Smooth muscle cell (in vitro differentiated cells): Measurements from ENCODE around the gene PPP2R2B. TPM values are rescaled to one million over a fixed set of nuclear protein-coding genes. Genes with fewer than 3 reads are reported as not detected.

ENCODE experiments used
- DNase-seq: peaks from one replicate; lab custom pipeline; 2025; ENCODE audit not compliant: unreplicated experiment; lab: John Stamatoyannopoulos, UW
- H2AFZ ChIP-seq: fragments of 200-600 bp; sonication (generic); 2 replicates; pipeline ENCODE4 v1.6.0; 2016; ENCODE audit warnings: antibody characterized with exemption, low read depth, mild to moderate bottlenecking
- H3F3A ChIP-seq: fragments of 200-600 bp; sonication (generic); 2 replicates; pipeline ENCODE4 v1.6.0; 2017; ENCODE audit warnings: antibody characterized with exemption, low read depth
- H3K27ac ChIP-seq: fragments of 200-600 bp; sonication (generic); 2 replicates; pipeline ENCODE4 v1.5.1; 2016; ENCODE audit warnings: low read depth, mild to moderate bottlenecking
- H3K27me3 ChIP-seq: fragments of 200-600 bp; sonication (generic); 2 replicates; pipeline ENCODE4 v1.6.1; 2016; ENCODE audit warnings: low read depth, mild to moderate bottlenecking
- H3K36me3 ChIP-seq: fragments of 200-600 bp; sonication (generic); 2 replicates; pipeline ENCODE4 v1.5.1; 2016; ENCODE audit warnings: low read depth
- H3K4me1 ChIP-seq: fragments of 200-600 bp; sonication (generic); 2 replicates; pipeline ENCODE4 v1.5.1; 2016; ENCODE audit warnings: low read depth
- H3K4me2 ChIP-seq: fragments of 200-600 bp; sonication (generic); 2 replicates; pipeline ENCODE4 v1.6.0; 2016; ENCODE audit warnings: mild to moderate bottlenecking
- H3K4me3 ChIP-seq: fragments of 200-600 bp; sonication (generic); 2 replicates; pipeline ENCODE4 v1.5.1; 2016; ENCODE audit warnings: mild to moderate bottlenecking
- H3K79me2 ChIP-seq: fragments of 200-600 bp; sonication (generic); 2 replicates; pipeline ENCODE4 v1.6.0; 2016; ENCODE audit warnings: low read depth, mild to moderate bottlenecking
- H3K9ac ChIP-seq: fragments of 200-600 bp; sonication (generic); 2 replicates; pipeline ENCODE4 v1.6.0; 2016; ENCODE audit warnings: low read depth
- H3K9me3 ChIP-seq: fragments of 200-600 bp; sonication (generic); replicated peaks from 2 replicates; pipeline ENCODE4 v1.5.1; 2016; ENCODE audit warnings: low read depth
- H4K20me1 ChIP-seq: fragments of 200-600 bp; sonication (generic); 2 replicates; pipeline ENCODE4 v1.6.0; 2016; ENCODE audit warnings: low read depth
- WGBS: methylation state at CpG from one replicate; pipeline ENCODE4 v1.1.7; 2016; ENCODE audit warnings: low lambda C conversion rate; 5-methylcytosine and 5-hydroxymethylcytosine counted together
- polyA plus RNA-seq: library from polyadenylated mRNA; unstranded; fragments of >200 nt; fragmentation: Nextera tagmentation; extraction: Ambion mirVana; gene quantifications from 2 replicates; pipeline ENCODE4 v1.2.1, GENCODE V29; 2016
- total RNA-seq: library from RNA; depleted of rRNA; stranded (reverse); fragments of >200 nt; gene quantifications from 2 replicates; pipeline ENCODE4 v1.2.3, GENCODE V29; 2014
- TF ChIP-seq, protein P1 (sequence below): fragments of 200-600 bp; sonication (generic); IDR thresholded peaks from 2 replicates; pipeline ENCODE4 v1.5.1; 2017; ENCODE audit warnings: borderline replicate concordance, mild to moderate bottlenecking, antibody characterized with exemption; ENCODE audit not compliant: insufficient read depth, poor library complexity, severe bottlenecking

PPP2R2B gene
- total and polyA plus RNA-seq, 2 experiments from 2014 or later: 0.89 to 2.2 TPM

DNA sequence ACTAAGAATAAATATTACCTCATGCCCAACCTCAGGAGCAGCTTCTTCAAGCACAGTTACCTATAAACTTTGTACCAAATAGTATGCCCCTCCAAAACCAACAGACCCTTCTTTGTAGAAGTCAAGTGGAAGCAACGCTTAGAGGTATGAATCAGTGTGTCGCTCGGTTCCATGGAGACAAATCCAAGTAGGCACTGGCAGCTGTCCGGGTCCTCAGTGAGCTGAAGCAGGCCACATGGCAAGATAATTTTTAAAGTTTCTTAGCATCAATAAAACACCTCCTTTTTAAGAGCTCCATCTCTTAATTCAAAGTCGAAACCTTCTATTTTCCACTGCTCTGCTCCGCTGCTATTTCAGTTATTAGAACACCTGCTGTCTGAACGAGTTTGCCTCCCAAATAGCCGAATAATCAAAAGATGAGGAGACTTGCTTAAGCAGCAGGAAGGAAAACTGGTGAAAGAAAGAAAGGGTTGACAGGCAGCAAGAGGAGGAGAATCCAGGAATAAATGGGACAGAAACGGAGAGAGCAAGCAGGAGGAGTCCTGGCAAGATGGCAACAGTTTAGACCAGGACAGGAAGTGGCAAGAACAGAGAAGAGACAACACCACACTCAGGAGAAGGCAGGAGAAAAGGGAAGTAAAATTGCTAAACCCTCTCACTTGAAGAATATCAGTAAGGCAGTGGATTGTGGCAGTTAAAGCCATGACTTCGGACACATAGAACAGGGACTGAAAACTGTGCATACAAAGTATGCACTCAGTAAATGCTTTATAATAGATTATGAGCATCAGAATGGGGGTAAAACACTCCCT, 65.0 kb downstream of the PPP2R2B start:
- Histone ChIP-seq H3K9me3 (no peaks in the 10 kb centered on the region), H2AFZ (no peak overlapping the region), H3K36me3 (no peaks in the 10 kb centered on the region), H3K79me2 (no peaks in the 10 kb centered on the region), H3K4me1 (peaks cover 6% of the 10 kb centered on the region), H3F3A (no peaks in the 10 kb centered on the region), H3K27me3 (no peaks in the 10 kb centered on the region), H3K4me2 (no peak overlapping the region), H3K9ac (no peak overlapping the region), H4K20me1 (no peaks in the 10 kb centered on the region), H3K4me3 (no peak overlapping the region), H3K27ac (no peak overlapping the region)
- DNase-seq: no peak
- WGBS: 88% methylated on average over 10 of the region's 10 CpGs
- TF ChIP-seq, protein P1, sequence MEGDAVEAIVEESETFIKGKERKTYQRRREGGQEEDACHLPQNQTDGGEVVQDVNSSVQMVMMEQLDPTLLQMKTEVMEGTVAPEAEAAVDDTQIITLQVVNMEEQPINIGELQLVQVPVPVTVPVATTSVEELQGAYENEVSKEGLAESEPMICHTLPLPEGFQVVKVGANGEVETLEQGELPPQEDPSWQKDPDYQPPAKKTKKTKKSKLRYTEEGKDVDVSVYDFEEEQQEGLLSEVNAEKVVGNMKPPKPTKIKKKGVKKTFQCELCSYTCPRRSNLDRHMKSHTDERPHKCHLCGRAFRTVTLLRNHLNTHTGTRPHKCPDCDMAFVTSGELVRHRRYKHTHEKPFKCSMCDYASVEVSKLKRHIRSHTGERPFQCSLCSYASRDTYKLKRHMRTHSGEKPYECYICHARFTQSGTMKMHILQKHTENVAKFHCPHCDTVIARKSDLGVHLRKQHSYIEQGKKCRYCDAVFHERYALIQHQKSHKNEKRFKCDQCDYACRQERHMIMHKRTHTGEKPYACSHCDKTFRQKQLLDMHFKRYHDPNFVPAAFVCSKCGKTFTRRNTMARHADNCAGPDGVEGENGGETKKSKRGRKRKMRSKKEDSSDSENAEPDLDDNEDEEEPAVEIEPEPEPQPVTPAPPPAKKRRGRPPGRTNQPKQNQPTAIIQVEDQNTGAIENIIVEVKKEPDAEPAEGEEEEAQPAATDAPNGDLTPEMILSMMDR: no peak

DNA sequence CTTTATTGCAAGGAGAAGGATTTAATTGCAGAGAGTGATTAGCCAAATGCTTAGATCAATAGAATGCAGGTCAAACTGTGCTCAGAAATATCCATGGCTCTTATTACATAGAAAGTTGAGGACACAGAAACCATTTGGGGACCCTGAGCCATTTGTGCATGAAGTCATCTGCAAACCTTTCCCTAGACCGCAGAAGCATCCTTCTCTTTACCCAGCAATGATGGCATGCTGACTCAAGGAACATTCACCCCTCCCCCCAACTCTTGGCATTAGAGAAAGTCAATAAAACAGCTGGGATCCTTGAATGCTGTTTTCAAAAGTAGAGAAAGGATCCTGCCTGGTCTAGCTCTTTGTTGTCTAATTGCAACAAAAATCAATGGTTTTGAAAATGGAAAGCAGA, 73.5 kb downstream of the PPP2R2B start:
- H3K4me3 ChIP-seq: no peak overlapping the region
- DNase-seq: no peak
- no peak overlapping the region for H2AFZ ChIP-seq
- no peak overlapping the region for H3K4me2 ChIP-seq
- WGBS: 61% methylated on average over 1 of the region's 1 CpG
- no peaks in the 10 kb centered on the region for H3K79me2 ChIP-seq
- no peaks in the 10 kb centered on the region for H3F3A ChIP-seq
- H3K27me3 ChIP-seq: no peaks in the 10 kb centered on the region
- no peaks in the 10 kb centered on the region for H3K9me3 ChIP-seq
- TF ChIP-seq, protein P1: no peak
- H3K27ac ChIP-seq: no peak overlapping the region
- no peak overlapping the region for H3K9ac ChIP-seq
- H3K36me3 ChIP-seq: no peaks in the 10 kb centered on the region
- H3K4me1 ChIP-seq: peaks cover 28% of the 10 kb centered on the region
- H4K20me1 ChIP-seq: no peaks in the 10 kb centered on the region

DNA sequence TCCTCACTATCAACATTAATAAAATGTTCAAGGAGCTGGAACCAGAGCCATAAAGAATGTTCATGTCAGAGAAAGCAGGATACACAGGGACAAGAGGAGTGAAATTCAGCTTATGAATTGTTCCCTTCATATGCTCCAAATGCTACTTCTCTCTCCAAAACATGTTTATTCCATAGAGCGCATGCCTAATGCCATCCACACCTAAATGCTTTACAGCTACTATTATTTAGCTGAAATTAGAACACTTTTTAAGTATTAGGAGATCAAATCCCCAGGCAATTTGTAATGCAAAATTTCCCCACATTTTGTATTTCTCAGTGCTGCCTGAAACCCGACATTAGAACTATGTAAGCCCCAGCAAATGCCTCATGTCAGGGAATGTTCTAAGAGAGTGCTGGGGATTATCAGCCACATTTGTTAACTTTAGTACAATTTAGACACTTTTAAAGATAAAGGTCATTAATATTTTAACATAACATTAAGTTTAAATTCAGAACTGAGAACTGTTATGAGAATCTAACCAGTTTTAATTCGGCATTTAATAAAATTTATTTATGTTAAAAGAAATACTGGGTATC, 75.5 kb downstream of the PPP2R2B start:
- Histone ChIP-seq H2AFZ (no peak overlapping the region), H4K20me1 (no peaks in the 10 kb centered on the region), H3K79me2 (no peaks in the 10 kb centered on the region), H3K9ac (no peak overlapping the region), H3K4me3 (no peak overlapping the region), H3K27ac (no peak overlapping the region), H3K4me2 (no peak overlapping the region), H3F3A (no peaks in the 10 kb centered on the region), H3K36me3 (no peaks in the 10 kb centered on the region), H3K9me3 (no peaks in the 10 kb centered on the region), H3K27me3 (peaks cover 3% of the 10 kb centered on the region), H3K4me1 (peaks cover 38% of the 10 kb centered on the region)
- TF ChIP-seq, protein P1: no peak
- WGBS: 81% methylated on average over 3 of the region's 3 CpGs
- DNase-seq: no peak
